ENCODE results near the gene NINJ2. TPM values are rescaled to one million over a fixed set of nuclear protein-coding genes. Genes with fewer than 3 reads are reported as not detected.
"Not testable (repeated sequence)": the region's sequence is repeated elsewhere in the genome, so short reads cannot be mapped to it uniquely, and the experiment has no call there.

NINJ2 gene
- total and polyA plus RNA-seq, 4 donors, result 5.8 to 28.4 (median 14.3) TPM

DNA sequence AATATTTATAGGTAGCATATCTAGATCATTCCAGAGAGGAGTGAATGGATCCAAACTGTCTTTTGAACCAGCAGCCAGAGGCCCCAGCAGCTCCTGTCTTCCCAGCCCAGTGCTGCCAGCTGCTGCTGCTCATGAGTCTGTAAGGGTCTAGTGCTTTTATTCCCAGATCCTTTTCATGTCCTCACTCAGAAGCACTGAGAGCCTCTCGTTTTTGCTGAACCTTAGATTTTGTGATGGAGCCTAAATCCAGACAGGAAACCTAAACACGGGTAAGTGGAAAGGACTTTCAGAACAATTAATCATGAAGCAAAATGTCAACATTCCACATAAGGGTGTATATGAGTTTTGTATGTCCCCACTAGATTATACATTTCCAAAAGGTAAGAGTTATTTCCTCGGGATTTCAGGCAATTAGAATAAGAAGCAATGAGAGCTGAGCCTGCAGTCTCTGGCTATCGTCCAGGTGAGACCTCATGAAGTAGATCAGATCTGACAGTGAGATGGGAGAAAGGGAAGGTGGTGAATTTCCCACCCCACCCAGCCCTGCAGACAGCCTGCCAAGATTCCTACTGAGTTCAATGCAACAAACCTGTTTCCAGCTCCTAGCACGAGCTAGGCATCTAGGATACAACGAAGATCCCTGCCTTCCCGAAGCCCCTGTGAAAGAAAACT lies 84.4 kb downstream of the NINJ2 start:
- ATAC-seq (ENCODE audit: insufficient read depth, low FRiP score), result no peak
- H3K36me3 ChIP-seq (ENCODE audit: control insufficient read depth in 4 of 4, insufficient read depth in 4 of 4, low read length in 4 of 4), result no peaks in the 10 kb centered on the region
- no peaks in the 10 kb centered on the region for H3K9me3 ChIP-seq (ENCODE audit: control insufficient read depth in 4 of 4, insufficient read depth in 3 of 4, low read length in 3 of 4)
- no peaks in the 10 kb centered on the region for H3K27me3 ChIP-seq (ENCODE audit: control insufficient read depth in 3 of 3, insufficient read depth in 3 of 3, low read length in 2 of 3)
- H3K9ac ChIP-seq (ENCODE audit: insufficient read depth in 1 of 2, low read length in 2 of 2), result no peak overlapping the region
- H3K4me1 ChIP-seq (ENCODE audit: control insufficient read depth in 5 of 5, insufficient read depth in 5 of 5, low read length in 5 of 5), result peaks cover 0 to 11% (median 7%) of the 10 kb centered on the region in 5 donors
- TF ChIP-seq, protein P1, sequence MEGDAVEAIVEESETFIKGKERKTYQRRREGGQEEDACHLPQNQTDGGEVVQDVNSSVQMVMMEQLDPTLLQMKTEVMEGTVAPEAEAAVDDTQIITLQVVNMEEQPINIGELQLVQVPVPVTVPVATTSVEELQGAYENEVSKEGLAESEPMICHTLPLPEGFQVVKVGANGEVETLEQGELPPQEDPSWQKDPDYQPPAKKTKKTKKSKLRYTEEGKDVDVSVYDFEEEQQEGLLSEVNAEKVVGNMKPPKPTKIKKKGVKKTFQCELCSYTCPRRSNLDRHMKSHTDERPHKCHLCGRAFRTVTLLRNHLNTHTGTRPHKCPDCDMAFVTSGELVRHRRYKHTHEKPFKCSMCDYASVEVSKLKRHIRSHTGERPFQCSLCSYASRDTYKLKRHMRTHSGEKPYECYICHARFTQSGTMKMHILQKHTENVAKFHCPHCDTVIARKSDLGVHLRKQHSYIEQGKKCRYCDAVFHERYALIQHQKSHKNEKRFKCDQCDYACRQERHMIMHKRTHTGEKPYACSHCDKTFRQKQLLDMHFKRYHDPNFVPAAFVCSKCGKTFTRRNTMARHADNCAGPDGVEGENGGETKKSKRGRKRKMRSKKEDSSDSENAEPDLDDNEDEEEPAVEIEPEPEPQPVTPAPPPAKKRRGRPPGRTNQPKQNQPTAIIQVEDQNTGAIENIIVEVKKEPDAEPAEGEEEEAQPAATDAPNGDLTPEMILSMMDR (IDR thresholded peaks at IDR 0.05; ENCODE audit: control extremely low read depth, extremely low read depth), result no peak
- peak in 2 of 3 donors; percentile 15 to 44 for DNase-seq
- no peak overlapping the region for H3K4me3 ChIP-seq
- H3K27ac ChIP-seq (ENCODE audit: low read depth in 1 of 2, low read length in 1 of 2), result peak overlapping the region in 1 of 2 donors; percentile 61
- WGBS, 2 donors, result 49 to 54% methylated on average over 7 of the region's 7 CpGs

DNA sequence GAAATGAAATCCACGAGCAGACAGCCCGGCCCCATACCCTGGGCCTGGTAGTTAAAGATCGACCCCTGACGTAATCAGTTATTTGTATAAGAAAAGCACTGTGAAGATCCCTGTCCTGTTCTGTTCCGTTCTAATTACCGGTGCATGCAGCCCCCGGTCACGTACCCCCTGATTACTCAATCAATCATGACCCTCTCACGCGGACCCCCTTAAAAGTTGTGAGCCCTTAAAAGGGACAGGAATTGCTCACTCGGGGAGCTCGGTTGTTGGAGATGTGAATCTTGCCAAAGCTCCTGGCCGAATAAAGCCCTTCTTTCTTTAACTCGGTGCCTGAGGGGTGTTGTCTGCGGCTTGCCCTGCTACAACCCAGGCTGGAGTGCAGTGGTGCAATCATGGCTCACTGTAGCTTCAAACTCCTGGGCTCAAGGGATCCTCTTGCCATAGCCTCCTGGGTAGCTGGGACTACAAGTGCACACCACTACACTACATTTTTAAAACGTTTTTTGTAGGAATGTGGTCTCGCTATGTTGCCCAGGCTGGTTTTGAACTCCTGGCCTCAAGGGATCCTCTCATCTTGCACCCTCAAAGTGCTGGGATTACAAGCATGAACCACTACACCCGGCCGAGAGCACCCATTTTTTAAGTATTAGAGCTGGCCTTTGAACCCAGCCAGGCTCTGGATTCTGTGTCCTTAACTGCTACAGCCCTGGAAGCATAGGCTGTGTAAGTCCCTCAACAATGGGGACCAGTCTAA lies 85.1 kb downstream of the NINJ2 start:
- not testable (repeated sequence) for H3K27me3 ChIP-seq (ENCODE audit: control insufficient read depth in 3 of 3, insufficient read depth in 3 of 3, low read length in 2 of 3); H3K9me3 ChIP-seq (ENCODE audit: control insufficient read depth in 4 of 4, insufficient read depth in 3 of 4, low read length in 3 of 4); H3K4me3 ChIP-seq; H3K9ac ChIP-seq (ENCODE audit: insufficient read depth in 1 of 2, low read length in 2 of 2); ATAC-seq (ENCODE audit: insufficient read depth, low FRiP score); H3K36me3 ChIP-seq (ENCODE audit: control insufficient read depth in 4 of 4, insufficient read depth in 4 of 4, low read length in 4 of 4); H3K27ac ChIP-seq (ENCODE audit: low read depth in 1 of 2, low read length in 1 of 2)
- peak in 1 of 3 donors; percentile 8 for DNase-seq
- 75 to 82% methylated on average over 19 of the region's 19 CpGs for WGBS, 2 donors
- peaks cover 0 to 11% (median 7%) of the 10 kb centered on the region in 5 donors for H3K4me1 ChIP-seq (ENCODE audit: control insufficient read depth in 5 of 5, insufficient read depth in 5 of 5, low read length in 5 of 5)

DNA sequence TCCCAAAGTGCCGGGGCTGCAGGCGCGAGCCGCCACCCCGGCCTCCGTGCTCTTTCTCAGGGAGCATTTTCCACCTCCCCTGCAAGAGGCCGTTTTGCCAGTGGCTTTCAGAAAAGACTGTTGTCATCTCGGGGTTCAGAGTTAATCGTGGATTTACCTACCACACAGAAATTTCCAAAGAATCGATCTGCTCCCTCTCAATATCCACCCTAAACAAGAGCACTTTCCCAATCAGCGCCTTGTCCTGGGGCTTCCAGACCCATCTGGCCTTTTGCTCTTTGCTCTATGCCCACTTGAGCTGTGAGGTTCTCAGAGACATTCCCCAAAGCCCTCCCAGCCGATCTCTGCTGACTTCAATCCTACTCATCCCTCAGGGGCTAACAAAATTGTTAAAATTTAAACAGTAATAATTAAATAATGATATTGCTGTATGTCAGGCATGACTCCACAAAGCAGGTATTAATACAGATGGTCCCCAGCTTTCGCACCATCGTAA lies 86.6 kb downstream of the NINJ2 start:
- no peak overlapping the region for H3K4me3 ChIP-seq
- WGBS, 2 donors, result 88% methylated on average over 14 of the region's 14 CpGs
- no peaks in the 10 kb centered on the region for H3K36me3 ChIP-seq (ENCODE audit: control insufficient read depth in 4 of 4, insufficient read depth in 4 of 4, low read length in 4 of 4)
- H3K27me3 ChIP-seq (ENCODE audit: control insufficient read depth in 3 of 3, insufficient read depth in 3 of 3, low read length in 2 of 3), result no peaks in the 10 kb centered on the region
- ATAC-seq (ENCODE audit: insufficient read depth, low FRiP score) (no peak), DNase-seq (no peak)
- TF ChIP-seq, protein P1 (IDR thresholded peaks at IDR 0.05; ENCODE audit: control extremely low read depth, extremely low read depth), result no peak
- H3K4me1 ChIP-seq (ENCODE audit: control insufficient read depth in 5 of 5, insufficient read depth in 5 of 5, low read length in 5 of 5), result peaks cover 0 to 16% (median 8%) of the 10 kb centered on the region in 5 donors
- H3K9ac ChIP-seq (ENCODE audit: insufficient read depth in 1 of 2, low read length in 2 of 2), result no peak overlapping the region
- no peaks in the 10 kb centered on the region for H3K9me3 ChIP-seq (ENCODE audit: control insufficient read depth in 4 of 4, insufficient read depth in 3 of 4, low read length in 3 of 4)
- peak overlapping the region in 1 of 2 donors; percentile 41 for H3K27ac ChIP-seq (ENCODE audit: low read depth in 1 of 2, low read length in 1 of 2)

DNA sequence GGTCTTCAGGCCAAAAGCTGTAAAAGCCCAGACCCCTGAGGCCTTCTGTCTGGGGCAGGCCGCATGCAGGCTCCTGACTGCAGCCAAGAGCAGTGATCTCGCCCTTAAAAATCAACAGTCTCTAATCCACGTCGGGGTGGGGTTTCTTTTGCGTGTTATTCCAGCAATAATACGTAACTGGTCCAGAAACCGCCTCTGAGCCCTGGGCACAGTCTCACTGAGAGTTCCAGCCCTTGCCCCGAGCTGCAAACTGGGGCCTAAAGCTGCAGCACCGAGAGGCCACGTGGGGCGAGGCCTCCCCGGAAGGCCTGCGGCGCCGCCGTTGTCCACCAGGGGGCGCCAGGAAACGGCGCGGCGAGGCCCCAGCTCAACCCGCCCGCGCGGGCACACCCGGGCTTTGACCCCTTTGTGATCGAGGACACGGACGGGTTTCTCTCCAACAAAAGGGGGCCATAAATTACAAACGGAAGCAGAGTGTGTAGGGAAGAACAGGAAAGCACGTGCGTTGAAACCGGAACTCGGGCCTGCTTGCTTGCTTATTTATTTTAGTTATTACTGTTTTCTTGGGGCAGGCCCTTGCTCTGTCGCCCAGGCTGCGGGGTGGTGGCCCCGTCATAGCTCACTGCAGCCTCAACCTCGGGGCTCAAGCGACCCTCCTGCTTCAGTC lies 87.2 kb downstream of the NINJ2 start:
- peak overlapping the region in 1 of 2 donors; percentile 37 for H3K9ac ChIP-seq (ENCODE audit: insufficient read depth in 1 of 2, low read length in 2 of 2)
- peak overlapping the region; percentile 41 to 74 for H3K27ac ChIP-seq (ENCODE audit: low read depth in 1 of 2, low read length in 1 of 2)
- 8% methylated on average over 39 of the region's 39 CpGs for WGBS, 2 donors
- no peaks in the 10 kb centered on the region for H3K9me3 ChIP-seq (ENCODE audit: control insufficient read depth in 4 of 4, insufficient read depth in 3 of 4, low read length in 3 of 4)
- peak; percentile 73 to 81 (median 79) for DNase-seq
- H3K4me3 ChIP-seq, result no peak overlapping the region
- peaks cover 0 to 22% (median 10%) of the 10 kb centered on the region in 5 donors for H3K4me1 ChIP-seq (ENCODE audit: control insufficient read depth in 5 of 5, insufficient read depth in 5 of 5, low read length in 5 of 5)
- no peaks in the 10 kb centered on the region for H3K27me3 ChIP-seq (ENCODE audit: control insufficient read depth in 3 of 3, insufficient read depth in 3 of 3, low read length in 2 of 3)
- ATAC-seq (ENCODE audit: insufficient read depth, low FRiP score), result peak; percentile 82
- TF ChIP-seq, protein P1 (IDR thresholded peaks at IDR 0.05; ENCODE audit: control extremely low read depth, extremely low read depth), result peak; percentile 94
- no peaks in the 10 kb centered on the region for H3K36me3 ChIP-seq (ENCODE audit: control insufficient read depth in 4 of 4, insufficient read depth in 4 of 4, low read length in 4 of 4)

All from lung (tissue), 12 donors.